Fibroblast of pulmonary artery (primary cell): Measurements from ENCODE around the gene CFAP221.

Source experiments
- DNase-seq: peaks from one replicate; pipeline ENCODE4 v3.0.0-alpha.2; 2010; ENCODE audit warnings: low read depth
- H3K4me3 ChIP-seq: replicated peaks from 2 replicates; pipeline ENCODE4 v1.5.1; 2011; ENCODE audit warnings: low read depth, mild to moderate bottlenecking, control low read depth, low read length, moderate library complexity
- TF ChIP-seq, protein P1 (sequence below): IDR thresholded peaks from 2 replicates; pipeline ENCODE4 v1.5.1; 2011; ENCODE audit warnings: mild to moderate bottlenecking, control low read depth, low read length, inconsistent platforms; ENCODE audit errors: missing control alignments

CFAP221 gene

DNA sequence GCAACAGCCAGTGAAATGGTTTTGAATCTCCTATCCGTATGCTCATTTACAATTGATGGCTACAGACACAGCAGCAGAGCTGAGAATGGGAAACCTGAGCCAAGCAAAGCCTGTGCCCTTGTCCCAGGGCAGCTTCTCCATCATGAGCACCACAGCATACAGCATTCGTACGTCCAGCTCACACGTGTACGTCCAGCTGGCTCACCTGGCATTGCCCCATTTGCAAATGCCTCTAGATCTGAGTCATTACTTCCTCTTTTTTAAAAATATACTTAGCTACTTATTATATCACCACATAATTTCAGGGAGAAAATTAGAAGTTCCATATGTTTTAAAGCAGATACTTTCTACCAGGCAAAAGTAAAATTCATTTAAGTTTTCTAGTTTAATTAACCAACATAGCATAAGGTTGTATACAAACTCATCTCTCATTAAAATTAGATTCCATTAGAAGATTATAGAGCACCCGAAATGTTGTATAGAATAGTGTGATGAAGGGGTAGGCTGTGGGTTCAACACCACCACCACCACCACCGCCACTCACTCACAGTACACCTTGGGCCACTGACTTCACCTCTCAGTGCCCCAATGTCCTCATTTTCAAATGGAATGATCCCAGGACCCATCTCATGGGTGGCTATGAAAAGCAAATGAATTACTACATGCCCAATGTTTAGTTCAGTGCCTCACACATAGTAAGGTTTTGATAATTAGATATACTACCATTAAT lies 103.4 kb downstream of the CFAP221 start:
- no peak overlapping the region for H3K4me3 ChIP-seq
- TF ChIP-seq, protein P1, sequence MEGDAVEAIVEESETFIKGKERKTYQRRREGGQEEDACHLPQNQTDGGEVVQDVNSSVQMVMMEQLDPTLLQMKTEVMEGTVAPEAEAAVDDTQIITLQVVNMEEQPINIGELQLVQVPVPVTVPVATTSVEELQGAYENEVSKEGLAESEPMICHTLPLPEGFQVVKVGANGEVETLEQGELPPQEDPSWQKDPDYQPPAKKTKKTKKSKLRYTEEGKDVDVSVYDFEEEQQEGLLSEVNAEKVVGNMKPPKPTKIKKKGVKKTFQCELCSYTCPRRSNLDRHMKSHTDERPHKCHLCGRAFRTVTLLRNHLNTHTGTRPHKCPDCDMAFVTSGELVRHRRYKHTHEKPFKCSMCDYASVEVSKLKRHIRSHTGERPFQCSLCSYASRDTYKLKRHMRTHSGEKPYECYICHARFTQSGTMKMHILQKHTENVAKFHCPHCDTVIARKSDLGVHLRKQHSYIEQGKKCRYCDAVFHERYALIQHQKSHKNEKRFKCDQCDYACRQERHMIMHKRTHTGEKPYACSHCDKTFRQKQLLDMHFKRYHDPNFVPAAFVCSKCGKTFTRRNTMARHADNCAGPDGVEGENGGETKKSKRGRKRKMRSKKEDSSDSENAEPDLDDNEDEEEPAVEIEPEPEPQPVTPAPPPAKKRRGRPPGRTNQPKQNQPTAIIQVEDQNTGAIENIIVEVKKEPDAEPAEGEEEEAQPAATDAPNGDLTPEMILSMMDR: no peak
- DNase-seq: peak; percentile 82

DNA sequence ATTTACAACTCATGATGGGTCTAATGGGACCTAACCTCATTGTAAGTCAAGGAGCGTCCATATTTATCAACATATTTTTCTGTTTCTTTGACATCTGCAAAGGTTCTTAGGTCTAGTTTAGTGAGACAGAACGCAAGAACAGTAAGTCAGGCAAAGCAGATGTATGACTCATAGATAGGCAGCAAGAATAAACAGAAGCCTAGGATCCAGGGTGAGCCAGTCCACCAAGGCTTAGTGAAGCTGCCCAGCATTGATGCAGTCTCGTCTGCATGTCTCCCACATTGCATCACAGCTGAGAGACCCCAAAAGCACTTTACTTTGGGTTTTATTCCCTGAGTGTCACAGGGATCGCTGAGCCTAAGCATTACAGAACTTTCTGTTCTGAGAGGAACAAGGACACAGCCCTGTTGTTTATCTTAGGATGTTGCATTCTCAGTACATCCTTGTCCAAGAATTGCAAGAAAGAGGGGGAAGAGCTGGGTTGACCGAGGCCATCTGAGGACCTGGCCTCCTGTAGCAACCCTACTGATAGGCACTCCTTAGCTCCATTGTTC lies 105.2 kb downstream of the CFAP221 start:
- TF ChIP-seq, protein P1: no peak
- no peak overlapping the region for H3K4me3 ChIP-seq
- DNase-seq: peak; percentile 56

DNA sequence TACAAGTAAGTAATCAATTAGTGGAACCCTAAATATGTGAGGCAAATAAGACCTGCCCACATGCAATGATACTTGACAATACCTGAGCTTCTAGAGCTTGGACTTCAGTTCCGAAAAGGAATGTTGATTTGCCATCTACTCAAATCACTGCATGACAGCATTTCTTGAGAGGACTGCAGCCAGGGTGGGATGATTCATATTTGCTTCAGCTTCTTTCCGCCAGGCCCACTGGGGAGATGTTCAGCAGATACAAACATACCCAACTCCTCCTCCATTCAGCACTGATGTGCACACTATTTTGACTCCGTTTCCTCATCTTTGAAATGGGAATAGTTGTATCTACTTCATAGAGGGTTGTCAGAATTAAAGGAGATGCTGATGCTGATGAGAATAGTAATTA lies 106.0 kb downstream of the CFAP221 start:
- no peak overlapping the region for H3K4me3 ChIP-seq
- DNase-seq: peak; percentile 43
- TF ChIP-seq, protein P1: no peak

DNA sequence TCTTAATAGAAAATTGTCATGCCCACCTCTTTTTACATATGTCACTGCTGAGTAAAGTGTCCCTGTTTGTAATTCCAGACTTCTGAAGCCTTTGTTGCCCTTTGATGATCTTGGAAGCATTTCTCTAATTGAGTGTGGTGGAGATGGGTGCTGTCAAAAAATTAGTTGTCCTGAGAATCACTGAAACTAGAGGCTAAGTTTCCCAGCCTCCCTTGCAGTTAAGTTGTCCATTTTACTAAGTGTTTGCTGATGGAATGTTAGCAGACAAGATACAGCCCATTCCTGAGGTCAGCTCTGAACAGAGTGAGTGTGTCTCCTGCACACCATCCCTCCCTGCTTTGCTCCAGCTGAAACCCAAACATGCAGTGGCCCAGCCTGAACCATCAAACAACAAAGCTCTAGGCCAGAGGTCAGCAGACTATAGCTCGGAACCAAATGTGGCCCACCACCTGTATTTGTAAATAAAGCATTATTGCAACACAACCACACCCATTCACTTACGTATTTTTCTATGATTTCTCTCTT lies 106.7 kb downstream of the CFAP221 start:
- TF ChIP-seq, protein P1: no peak
- H3K4me3 ChIP-seq: no peak overlapping the region
- DNase-seq: no peak

DNA sequence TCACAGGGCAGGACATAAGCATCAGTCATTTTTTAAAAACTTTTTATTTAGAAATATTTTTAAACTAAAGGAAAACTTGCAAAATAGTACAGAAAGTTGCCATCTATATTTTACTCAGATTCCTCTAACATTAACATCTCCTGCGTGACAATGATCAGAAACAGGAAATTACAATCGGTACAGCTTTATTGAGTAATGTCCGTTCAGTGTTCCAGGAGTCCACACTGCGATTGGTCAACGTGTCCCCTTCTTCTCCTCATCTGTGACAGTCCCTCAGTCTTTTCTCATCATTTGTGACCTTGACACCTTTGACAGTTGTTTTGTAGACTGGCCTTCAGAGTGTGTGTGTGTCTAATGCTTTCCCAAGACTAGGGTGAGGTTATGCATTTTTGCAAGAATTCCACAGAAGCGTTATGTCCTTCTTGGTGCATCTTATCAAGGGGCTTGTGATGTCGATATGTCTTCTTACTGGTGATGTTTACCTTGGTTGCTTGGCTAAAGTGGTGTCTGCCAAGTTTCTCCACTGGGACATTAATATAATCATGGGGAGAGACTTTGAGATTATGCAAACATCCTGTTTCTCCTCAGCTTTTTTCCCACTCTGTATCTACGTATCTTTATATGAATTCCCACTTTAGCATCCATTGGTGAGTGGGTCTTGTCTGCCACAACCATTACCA lies 113.4 kb downstream of the CFAP221 start:
- no peak overlapping the region for H3K4me3 ChIP-seq
- peak; percentile 79 for DNase-seq
- TF ChIP-seq, protein P1: no peak

DNA sequence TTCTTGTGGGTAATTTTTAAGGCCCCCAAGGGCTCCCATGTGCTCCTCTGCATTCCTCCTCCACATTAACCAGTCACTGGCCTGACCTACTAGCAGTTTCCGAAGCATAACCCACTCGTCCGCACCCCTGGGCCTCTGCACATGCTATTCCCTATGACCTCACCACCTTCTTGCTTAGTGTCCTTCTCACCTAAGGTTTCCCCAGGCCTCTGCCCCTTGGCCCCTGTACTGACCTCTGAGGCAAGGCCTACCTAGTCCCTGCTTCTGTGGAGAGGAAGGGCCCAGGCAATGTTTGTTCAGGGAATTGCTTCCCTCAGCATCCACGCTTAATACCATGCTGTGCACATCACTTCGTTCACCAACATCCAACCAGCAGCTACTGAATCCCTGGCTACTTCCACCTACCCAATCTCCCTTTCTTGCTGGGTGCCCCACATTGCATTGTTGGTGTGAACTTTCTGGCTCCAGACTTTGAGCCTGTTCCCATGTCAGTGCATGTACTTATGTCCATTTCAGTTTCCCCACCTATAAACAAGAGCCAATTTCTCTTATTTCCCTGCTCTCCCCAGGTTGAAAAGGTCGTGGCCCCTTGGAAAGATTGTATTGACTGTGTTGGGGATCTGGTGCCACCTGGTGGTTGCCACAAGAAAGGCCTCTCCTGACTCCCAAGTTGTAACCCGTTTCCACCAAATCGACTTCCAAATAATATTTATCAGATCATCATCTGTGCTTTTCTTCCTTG lies 115.5 kb downstream of the CFAP221 start:
- DNase-seq: peak; percentile 63

More for the DNA sequence above, 115.5 kb downstream of the CFAP221 start:
- H3K4me3 ChIP-seq: no peak overlapping the region
- TF ChIP-seq, protein P1: peak; percentile 97
